GM21515 (cell line): Measurements from ENCODE around the gene CELA2A.
A peak's percentile ranks its signal among the peaks of the same experiment; 100 is the strongest.

ENCODE experiments used
- ATAC-seq: cut with Tn5 transposase; IDR thresholded peaks from one replicate; pipeline ENCODE4 v1.9.1; 2021; ENCODE audit not compliant: unreplicated experiment

The CELA2A gene

GRCh38 chr1:15456313-15456954 lies at the start of gene CELA2A:
CELA2A (plus strand) TSS chr1:15456732; CDS start chr1:15456754, 22 bp downstream.
- ATAC-seq: no peak

GRCh38 chr1:15407580-15407979 lies 49.0 kb upstream of the CELA2A start:
- no peak for ATAC-seq

- ATAC-seq: no peak
Observed at GRCh38 chr1:15408890-15409387, 47.6 kb upstream of the CELA2A start.

- ATAC-seq: peak; percentile 76
Observed at GRCh38 chr1:15409388-15410222, 46.9 kb upstream of the CELA2A start, which contains the start of gene EFHD2. EFHD2 (plus strand) TSS chr1:15409888; CDS start chr1:15409972, 84 bp downstream.

GRCh38 chr1:15410223-15410883 lies 46.2 kb upstream of the CELA2A start:
- peak; percentile 2 for ATAC-seq

- ATAC-seq: no peak
Observed at GRCh38 chr1:15410884-15411245, 45.7 kb upstream of the CELA2A start.

GRCh38 chr1:15411593-15412137 lies 44.9 kb upstream of the CELA2A start:
- ATAC-seq: peak; percentile 45

- ATAC-seq: no peak
Observed at GRCh38 chr1:15412175-15412800, 44.2 kb upstream of the CELA2A start.

GRCh38 chr1:15412843-15413242 lies 43.7 kb upstream of the CELA2A start:
- no peak for ATAC-seq

GRCh38 chr1:15413563-15414444 lies 42.7 kb upstream of the CELA2A start:
- no peak for ATAC-seq

GRCh38 chr1:15414445-15414983 lies 42.0 kb upstream of the CELA2A start:
- no peak for ATAC-seq

GRCh38 chr1:15417059-15417934 lies 39.2 kb upstream of the CELA2A start:
- ATAC-seq: no peak

GRCh38 chr1:15418806-15419515 lies 37.6 kb upstream of the CELA2A start:
- no peak for ATAC-seq

GRCh38 chr1:15420853-15421465 lies 35.6 kb upstream of the CELA2A start:
- no peak for ATAC-seq

GRCh38 chr1:15422871-15423270 lies 33.7 kb upstream of the CELA2A start:
- no peak for ATAC-seq

- no peak for ATAC-seq
Observed at GRCh38 chr1:15423355-15424077, 33.0 kb upstream of the CELA2A start.

GRCh38 chr1:15424146-15424667 lies 32.3 kb upstream of the CELA2A start:
- ATAC-seq: no peak
